ENCODE results near the gene GGN.

DNA sequence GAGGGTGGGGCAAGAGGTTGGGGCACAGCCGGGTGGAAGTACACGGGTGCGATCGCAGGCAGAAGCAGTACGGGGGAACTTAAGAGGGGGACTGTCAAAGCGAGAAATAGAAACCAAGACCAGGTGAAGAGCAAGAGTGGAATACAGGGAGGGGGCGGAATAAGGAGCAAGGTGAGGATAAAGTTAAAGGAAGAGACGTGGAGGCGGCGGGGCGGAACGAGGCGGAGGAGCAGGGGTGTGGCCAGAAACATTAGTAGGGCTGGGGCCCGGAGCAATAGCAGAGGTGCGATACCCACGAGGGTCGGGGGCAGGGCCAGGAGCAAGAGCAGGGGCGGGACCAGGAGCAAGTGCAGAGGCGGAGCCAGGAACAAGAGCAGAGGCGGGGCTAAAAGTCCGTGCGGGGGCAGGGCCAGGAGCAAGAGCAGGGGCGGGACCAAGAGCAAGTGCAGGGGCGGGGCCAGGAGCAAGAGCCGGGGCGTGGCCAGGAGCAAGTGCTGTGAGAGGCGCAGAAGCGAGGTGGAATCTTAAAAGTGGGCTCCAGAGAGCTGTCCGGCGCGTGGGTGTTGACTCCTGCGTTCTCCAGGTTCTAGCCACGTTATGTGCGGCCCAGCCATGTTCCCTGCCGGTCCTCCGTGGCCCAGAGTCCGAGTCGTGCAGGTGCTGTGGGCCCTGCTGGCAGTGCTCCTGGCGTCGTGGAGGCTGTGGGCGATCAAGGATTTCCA, 51.0 kb downstream of the GGN start:
- no peak for TF ChIP-seq ZNF274 (IDR thresholded peaks at IDR 0.05; ENCODE audit: low read depth, low read length)
- no peak for TF ChIP-seq SUZ12 (IDR thresholded peaks at IDR 0.05; ENCODE audit: extremely low read depth, insufficient read depth, insufficient read length)
